ENCODE results near the gene ATP6V1G2.
"Not testable (repeated sequence)": the region's sequence is repeated elsewhere in the genome, so short reads cannot be mapped to it uniquely, and the experiment has no call there.

ATP6V1G2 gene

DNA sequence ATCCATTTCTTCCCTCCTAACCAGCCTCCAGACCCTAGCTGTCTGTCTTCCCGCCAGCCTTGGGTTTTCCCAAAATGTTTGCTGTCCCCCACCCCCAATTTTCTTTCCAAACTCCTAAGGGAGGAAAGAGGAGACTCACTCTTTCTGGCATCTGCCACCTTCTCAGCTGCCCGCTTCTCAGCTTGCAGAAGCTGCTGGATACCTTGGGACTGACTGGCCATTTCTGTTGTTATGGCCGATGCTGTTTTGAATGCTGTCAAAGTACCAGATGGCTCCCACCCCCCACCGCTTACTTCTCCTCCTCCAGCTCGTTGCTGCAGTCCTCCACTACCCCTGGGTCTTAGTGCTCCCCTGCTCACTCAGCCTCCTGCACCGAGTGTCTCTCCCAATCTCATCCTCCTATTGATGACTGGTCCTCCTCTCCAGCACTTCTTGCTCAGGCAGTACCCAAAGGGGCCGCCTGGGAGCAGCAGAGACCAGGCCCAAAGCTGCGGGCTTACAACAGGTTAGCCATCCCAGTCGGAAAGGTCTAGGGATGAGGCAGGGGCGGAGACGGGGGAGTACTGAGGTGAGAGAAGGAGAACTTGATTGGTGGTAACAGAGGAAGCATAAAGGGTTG, at the start of gene ATP6V1G2:
TSS of gene ATP6V1G2 (minus strand) at position 270 of the 619 bp plus-strand sequence. CDS start at position 221, 49 bp downstream.
- peak; percentile 80 for DNase-seq (ENCODE audit: low read depth, low spot score)
- peak within 1 kb of the TSS; percentile 94 for H3K27ac ChIP-seq

DNA sequence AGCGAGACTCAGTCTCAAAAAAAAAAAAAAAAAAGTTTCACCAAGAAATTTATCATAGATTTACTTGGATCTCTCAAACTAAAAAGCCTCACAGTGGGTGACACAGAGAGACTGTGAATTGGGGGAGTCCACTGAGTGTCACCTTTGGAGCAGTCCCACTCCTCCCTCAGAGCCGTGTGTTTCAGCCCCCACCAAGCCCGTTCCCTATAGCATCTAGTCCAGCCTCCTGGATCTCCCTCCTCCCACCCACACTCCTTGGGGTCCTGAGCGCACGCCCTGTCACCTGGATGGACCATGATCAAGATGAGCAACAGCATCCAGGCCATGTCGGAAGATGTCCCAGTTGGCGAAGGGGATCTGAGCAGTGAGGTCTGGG, 46.0 kb upstream of the ATP6V1G2 start:
- no peak for DNase-seq (ENCODE audit: low read depth, low spot score)
- no peak overlapping the region for H3K27ac ChIP-seq

DNA sequence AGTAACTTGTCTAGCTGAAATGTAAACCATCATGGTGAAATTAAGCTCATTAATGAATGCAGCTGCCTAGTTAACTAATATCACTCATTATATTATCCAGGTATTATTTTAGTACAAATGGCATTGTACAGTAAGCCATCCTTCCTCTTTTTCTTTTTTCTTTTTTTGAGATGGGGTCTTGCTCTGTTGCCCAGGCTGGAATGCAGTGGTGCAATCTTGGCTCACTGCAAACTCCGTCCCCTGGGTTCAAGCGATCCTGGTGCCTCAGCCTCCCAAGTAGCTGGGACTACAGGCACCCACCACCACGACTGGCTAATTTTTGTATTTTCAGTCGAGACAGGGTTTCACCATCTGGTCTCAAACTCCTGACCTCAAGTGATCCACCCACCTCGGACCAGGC, 44.3 kb upstream of the ATP6V1G2 start:
- DNase-seq (ENCODE audit: low read depth, low spot score); H3K27ac ChIP-seq: not testable (repeated sequence)

DNA sequence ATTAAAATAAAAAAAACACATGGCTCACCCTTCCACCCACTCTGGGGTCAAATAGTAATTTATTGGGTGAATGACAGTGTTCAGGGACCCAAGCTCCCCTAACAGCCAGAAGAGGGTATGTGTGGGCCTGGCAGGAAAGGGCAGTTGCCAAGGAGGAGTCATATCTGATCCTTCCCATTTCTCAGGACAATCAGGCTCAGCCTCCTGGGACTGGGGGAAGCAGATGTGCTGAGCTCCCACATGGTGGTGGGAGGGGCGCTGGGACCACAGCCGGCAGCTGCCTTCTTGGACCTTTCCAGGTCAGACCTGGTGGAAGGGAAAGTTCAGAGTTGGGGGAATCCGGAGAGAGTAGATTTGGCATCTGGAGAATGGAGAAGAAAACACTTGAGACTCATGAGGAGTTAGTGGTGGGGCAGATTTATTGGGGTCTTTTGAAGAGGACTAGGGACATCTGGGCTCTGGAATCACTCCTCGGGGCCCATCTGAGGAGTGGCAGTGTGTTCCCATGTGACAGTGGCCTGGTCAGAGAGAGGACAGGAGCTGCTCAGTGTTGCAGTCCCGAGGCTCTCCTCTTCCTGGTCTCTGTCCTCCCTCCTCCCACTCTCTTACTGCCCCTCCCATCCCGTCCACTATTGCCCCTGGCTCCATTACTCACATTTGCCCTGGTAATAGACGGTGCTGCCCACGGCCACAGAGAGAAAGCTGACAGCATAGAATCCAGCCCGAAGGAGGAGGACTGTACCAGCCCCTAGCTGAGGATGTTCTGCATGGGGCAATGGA, 42.7 kb upstream of the ATP6V1G2 start:
- no peak for DNase-seq (ENCODE audit: low read depth, low spot score)
- no peak overlapping the region for H3K27ac ChIP-seq

DNA sequence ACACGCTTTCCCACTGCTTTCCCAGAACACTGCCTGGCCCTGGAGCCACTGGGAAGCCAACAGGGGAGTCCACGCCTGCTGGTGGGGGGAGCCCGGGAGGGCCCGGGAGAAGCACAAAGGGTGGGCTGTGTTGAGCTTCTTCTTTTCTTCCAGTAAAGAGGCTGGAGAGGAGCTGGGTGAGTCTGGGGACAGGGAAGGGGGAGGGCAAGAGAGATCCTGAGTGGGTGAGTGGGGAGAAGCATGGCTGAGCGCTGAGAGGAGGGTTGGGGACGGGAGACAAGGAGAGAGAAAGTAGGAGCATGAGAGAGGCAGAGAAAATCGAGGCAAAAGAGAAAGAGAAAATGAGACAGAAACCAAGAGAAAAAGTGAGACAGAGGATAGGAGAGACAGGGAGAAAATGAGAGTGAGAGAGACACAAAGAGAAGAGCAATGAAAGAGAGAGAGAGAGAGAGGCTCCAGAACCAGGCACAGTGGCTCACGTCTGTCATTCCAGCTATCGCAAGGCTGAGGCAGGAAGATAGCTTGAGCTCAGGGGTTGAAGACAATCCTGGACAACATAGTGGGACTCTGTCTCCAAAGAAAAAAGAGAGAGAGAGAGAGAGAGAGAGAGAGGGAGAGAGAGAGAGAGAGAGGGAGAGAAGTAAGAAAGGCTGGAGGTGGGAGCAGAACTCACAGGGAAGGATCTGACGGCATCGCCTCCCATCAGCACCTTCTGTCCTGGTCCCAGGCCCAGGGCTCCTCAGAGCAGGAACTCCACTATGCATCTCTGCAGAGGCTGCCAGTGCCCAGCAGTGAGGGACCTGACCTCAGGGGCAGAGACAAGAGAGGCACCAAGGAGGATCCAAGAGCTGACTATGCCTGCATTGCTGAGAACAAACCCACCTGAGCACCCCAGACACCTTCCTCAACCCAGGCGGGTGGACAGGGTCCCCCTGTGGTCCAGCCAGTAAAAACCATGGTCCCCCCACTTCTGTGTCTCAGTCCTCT, 41.7 kb upstream of the ATP6V1G2 start:
- DNase-seq (ENCODE audit: low read depth, low spot score): no peak
- H3K27ac ChIP-seq: no peak overlapping the region

DNA sequence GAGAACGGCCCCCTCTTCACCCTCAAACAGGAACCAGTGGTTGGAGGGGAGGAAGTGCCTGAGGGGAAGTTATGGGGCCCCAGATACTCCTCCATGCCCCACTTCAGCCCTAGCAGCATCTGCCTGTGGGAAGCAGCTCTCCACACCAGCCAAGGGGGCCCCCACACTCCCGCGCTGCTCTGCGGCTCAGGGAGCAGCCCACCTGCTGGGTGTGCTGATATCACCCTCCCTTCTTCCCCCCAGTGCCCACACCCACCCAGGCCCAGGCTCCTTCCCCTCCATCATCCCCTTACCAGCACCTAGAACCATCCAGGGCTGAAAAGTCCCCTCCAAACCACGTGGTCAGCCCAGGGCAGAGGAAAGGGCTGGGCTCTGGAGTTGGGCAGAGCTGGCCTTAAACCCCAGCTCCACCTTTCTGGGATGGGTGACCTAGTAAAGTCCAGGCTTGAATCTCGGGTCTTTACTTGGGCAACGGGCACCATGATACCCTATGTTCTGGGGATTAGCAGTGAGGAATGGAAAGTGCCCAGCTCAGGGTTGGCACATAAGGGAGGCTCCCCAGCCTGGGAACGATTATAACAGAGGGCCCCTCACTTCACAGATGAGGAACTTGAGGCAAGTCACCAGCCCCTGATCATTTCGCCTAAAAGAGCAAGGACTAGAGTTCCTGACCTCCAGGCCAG, 40.3 kb upstream of the ATP6V1G2 start:
- H3K27ac ChIP-seq: no peak overlapping the region
- DNase-seq (ENCODE audit: low read depth, low spot score): no peak

DNA sequence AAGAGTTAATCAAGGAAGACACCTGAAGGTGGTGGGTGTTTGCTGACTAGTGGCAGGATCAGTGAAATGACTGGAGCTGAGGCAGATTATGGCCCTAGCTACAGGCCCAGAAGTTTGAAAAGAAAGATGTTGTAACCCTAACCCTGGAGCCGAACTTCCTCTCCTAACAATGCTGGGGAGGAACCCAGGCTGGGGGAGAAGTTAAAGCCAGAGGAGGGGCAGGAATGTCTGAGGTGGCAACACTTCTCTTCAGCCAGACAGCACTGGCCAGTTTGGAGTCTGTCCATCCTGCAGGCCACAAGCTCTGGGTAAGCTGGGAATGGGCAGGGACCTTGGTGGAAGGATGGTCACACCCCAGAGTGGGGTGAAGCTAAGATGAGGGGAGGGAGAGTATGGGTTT, 39.6 kb upstream of the ATP6V1G2 start, which contains the start of gene LST1:
TSS of gene LST1 (plus strand) at position 270 of the 400 bp plus-strand sequence. CDS start 1,023 bp downstream, outside the sequence.
- no peak within 1 kb of the TSS for H3K27ac ChIP-seq
- DNase-seq (ENCODE audit: low read depth, low spot score): no peak

DNA sequence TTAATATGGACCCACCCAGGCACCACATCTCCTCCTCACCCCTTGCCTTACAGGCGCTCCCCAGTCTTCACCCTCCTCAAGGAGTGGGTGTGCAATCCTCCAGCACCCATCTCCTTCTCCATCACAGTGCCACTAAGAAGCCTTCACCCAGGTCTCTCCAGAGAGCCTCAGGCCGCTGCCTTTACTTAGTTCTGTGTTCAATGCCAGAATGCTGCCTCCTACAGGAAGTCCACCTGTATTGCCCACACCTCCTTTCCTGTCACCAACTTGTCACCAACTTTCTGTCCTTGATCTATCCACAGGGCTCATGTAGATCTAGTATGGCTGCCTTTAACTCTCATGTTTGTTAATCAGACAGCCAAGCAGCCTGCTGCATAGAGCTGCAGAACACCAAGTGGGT, 39.1 kb upstream of the ATP6V1G2 start:
- H3K27ac ChIP-seq: no peak overlapping the region
- no peak for DNase-seq (ENCODE audit: low read depth, low spot score)

DNA sequence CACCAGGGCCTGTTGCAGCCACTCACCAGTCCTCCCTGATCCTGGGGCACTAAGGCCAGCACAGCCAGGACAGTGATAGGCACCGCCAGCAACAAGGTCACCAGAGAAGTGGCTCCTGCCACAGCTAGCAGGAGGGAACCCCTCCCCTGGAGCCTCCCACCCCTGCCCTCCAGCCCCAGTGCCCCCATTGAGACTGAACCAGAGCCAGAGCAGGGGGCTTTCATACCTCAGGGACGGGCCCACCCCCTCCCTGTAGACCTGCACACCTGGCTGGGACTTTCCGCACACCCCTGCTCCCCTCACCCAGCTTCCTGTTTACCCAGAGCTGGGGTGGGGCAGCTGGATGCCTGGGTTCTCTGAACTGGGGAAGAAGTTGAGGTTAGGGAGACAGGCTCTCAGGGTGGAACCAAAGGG, 35.8 kb upstream of the ATP6V1G2 start, which contains the start of gene LTB:
TSS of gene LTB (minus strand) at position 195 of the 414 bp plus-strand sequence. CDS start at position 188, 7 bp downstream.
- DNase-seq (ENCODE audit: low read depth, low spot score): no peak

DNA sequence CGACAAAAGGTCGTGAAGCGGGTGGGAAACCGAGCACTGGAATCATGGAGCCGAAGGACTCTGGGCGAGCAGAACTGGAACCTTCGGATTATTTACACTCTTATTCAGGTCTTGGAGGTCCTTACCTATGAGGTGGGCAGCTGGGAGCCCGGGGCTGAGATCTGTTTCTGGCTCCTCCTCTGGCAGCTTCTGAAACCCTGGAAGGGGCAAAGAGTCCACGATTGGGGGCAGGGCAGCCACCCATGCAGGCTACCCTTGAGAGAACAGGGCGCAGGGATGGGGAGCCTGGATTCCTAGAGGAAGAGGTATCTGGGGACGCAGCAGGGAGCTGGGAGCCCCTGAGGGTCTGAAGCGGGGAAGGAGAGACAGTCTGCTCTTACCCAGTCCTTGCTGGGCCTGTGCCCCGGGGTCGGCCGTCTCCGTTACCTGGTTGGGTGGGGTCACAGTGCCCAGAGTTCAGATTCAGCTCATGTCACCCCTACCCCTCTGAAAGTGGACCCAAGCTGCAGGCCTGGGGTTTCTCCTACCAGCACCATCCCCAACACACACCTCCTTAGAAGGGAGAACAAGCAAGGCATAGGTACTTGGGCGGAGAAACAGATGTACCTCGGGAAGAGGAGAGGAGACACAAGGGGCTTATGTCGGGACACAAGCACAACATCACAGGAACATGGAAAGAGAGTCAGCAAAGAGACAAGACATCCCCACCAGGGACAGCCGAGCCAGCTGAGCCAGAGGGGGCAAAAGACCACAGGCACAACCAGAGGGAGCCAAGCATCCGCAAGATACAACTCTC, 35.2 kb upstream of the ATP6V1G2 start:
- H3K27ac ChIP-seq: no peak overlapping the region

More for the DNA sequence above, 35.8 kb upstream of the ATP6V1G2 start, which contains the start of gene LTB:
- H3K27ac ChIP-seq: no peak within 1 kb of the TSS

DNA sequence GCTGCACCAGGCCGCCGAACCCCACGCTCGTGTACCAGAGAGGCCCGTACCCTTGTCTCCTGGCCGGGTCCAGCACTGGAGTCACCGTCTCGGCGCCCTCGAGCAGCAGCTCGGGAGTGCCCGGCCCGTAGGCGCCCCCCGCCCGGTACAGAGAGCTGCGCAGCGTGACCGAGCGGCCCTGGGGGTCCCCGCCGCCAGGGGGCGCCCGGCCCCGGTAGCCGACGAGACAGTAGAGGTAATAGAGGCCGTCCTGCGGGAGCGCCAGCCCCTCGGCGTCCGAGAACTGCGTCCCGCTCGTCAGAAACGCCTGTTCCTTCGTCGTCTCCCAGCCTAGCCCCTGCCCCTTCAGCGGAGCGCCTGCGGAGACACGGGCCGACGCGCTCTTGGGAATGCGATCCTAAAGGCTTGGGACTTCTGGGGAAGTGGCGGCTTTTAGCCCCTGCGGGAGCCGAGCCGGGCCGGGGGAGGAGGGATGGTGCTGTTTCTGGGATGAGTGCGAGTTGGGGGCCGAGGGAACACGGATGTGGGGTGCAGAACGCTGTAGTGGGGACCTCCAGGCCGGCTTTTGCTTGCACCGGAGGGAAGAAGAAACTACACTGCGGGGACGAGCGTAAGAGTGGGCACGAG, 34.5 kb upstream of the ATP6V1G2 start:
- DNase-seq (ENCODE audit: low read depth, low spot score): no peak
- H3K27ac ChIP-seq: no peak overlapping the region

More for the DNA sequence above, 35.2 kb upstream of the ATP6V1G2 start:
- no peak for DNase-seq (ENCODE audit: low read depth, low spot score)

DNA sequence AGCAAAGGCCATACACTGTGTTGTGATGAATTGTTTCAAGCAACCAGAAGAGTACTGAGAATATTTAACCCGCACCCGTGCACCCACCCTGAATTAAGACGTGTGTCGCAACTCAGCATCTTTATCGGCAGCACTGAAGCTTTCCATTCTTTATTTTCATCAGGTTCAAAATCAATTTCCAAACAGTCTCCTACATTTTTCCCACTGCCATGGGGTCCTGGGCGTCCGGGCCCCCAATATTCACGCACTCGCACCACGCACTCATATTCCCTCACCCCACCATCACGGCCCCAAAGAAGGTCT, 34.0 kb upstream of the ATP6V1G2 start:
- DNase-seq (ENCODE audit: low read depth, low spot score): no peak
- H3K27ac ChIP-seq: no peak overlapping the region

DNA sequence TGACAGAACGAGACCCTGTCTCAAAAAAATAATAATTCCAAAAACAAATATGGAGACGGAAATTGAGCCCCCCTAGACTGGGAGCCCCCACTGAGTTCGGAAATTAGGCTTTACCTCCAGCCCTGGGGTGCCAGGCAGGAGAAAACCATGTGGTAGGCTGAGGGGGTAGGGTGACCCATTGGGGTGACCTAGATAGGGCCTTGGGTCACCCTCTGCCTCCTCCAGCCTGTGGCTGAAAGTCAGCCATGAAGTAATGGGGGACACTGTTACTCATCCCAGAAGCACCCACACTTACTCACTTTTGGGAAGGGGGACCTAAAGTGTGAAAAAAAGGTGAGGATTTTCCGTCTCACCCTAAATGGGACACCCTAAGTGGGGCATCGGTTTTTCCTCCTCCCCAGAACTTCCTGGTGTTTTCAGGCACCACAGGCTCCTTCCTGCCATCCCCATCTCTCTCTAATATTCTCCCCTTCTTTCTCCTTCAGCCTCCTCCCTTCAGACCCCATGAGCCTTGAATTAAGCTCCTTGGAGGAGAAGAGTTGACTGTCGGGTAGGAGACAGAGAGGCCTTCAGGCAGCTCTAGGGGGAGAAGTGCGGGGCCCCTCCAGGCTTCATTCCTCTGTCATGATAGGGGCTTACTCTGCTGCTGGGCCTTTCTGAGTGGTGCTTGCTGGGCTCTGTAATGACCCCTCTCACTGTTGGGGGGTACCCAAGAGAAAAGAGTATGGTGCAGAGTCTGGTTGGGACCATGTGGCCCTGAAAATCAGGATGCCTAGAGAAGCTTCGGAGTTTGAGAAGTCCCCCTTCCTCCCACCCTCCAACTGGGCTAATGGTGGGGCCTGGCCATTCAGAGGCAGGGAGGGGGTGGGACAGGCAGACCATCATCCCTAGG, 33.4 kb upstream of the ATP6V1G2 start:
- no peak for DNase-seq (ENCODE audit: low read depth, low spot score)
- no peak overlapping the region for H3K27ac ChIP-seq

DNA sequence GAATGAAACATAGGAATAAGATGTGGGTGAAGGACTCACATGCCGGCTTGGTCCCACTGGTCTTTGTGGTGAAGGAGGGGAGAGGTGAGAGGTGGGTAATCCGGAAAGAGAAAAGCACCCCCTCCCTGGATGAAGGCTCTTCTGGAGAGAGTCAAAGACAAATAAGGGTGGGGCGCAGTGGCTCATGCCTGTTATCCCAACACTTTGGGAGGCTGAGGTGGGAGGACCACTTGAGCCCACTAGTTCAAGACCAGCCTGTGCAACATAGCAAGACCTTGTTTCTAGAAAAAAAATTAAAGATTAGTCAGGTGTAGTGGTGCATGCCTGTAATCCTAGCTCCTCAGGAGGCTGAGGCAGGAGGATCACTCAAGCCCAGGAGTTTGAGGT, 32.7 kb upstream of the ATP6V1G2 start:
- no peak overlapping the region for H3K27ac ChIP-seq
- no peak for DNase-seq (ENCODE audit: low read depth, low spot score)

DNA sequence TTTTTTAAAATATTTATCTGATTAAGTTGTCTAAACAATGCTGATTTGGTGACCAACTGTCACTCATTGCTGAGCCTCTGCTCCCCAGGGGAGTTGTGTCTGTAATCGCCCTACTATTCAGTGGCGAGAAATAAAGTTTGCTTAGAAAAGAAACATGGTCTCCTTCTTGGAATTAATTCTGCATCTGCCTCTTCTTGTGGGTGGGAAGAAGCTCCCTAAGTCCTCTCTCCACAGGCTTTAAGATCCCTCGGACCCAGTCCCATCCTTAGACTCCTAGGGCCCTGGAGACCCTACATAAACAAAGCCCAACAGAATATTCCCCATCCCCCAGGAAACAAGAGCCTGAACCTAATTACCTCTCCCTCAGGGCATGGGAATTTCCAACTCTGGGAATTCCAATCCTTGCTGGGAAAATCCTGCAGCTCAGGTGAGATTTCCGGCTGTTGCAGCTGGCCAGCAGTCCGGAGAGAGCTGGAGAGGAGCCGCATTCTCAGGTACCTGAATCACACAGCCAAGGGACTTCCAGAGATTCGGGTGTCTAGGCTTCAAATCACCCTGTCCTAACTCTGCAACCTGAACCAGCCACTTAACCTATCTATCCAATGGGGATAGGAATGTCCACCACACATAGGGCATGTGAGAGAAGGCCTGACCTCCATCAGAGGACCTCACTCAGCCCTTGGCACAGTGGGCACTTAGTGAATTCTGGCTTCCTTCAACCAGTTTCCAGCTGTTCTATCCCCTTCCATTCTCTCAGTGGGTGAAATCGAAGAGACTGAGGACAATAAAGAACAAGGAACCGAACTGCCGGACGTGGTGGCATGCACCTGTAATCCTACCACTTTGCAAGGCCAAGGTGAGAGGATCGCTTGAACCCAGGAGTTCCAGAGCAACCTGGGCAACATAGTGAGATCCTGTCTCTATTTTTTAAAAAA, 32.0 kb upstream of the ATP6V1G2 start:
- H3K27ac ChIP-seq: no peak overlapping the region
- DNase-seq (ENCODE audit: low read depth, low spot score): no peak

DNA sequence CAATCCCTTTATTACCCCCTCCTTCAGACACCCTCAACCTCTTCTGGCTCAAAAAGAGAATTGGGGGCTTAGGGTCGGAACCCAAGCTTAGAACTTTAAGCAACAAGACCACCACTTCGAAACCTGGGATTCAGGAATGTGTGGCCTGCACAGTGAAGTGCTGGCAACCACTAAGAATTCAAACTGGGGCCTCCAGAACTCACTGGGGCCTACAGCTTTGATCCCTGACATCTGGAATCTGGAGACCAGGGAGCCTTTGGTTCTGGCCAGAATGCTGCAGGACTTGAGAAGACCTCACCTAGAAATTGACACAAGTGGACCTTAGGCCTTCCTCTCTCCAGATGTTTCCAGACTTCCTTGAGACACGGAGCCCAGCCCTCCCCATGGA, 31.2 kb upstream of the ATP6V1G2 start:
- no peak overlapping the region for H3K27ac ChIP-seq
- DNase-seq (ENCODE audit: low read depth, low spot score): no peak

Measured in epithelial cell of prostate (primary cell).